Caco-2 (cell line): ENCODE data around the gene MCRIP2. TPM values are rescaled to one million over a fixed set of nuclear protein-coding genes. Genes with fewer than 3 reads are reported as not detected.

Experiments used
- BruUV-seq: library from RNA; stranded (reverse); fragments of 400-500 nt; replicated peaks from 2 replicates; lab custom pipeline; 2021; lab: Mats Ljungman, UMichigan
- CTCF ChIA-PET: fragments of 300-600 bp; sonication (Branson Sonifier 250); formaldehyde crosslinking; loops from one replicate; lab custom pipeline; 2022; ENCODE audit warnings: antibody characterized with exemption; lab: Charles Lee
- POLR2A ChIA-PET: fragments of 300-600 bp; sonication (Branson Sonifier 250); formaldehyde crosslinking; loops from one replicate; lab custom pipeline; 2022; ENCODE audit warnings: antibody characterized with exemption; lab: Charles Lee
- DNase-seq, 2 experiments: peaks; one replicate each; pipeline versions ENCODE4 v3.0.0 to v3.0.0-alpha.2; 2020 to 2022
- H3K27me3 ChIP-seq: replicated peaks from 2 replicates; pipeline ENCODE4 v1.6.0; 2011; ENCODE audit warnings: low read length; ENCODE audit not compliant: control insufficient read depth, insufficient read depth
- H3K36me3 ChIP-seq: 2 replicates; pipeline ENCODE4 v1.5.1; 2011; ENCODE audit warnings: low read length; ENCODE audit not compliant: control insufficient read depth, insufficient read depth
- H3K4me1 ChIP-seq: fragments of 250-450 bp; sonication (Bioruptor Pico); 2 replicates; pipeline ENCODE4 v1.5.1; 2020; ENCODE audit warnings: mild to moderate bottlenecking
- H3K4me3 ChIP-seq: 2 replicates; pipeline ENCODE4 v1.5.1; 2011; ENCODE audit warnings: low read depth, mild to moderate bottlenecking, control low read depth, low read length
- H3K9me3 ChIP-seq: fragments of 250-450 bp; sonication (Bioruptor Pico); 2 replicates; pipeline ENCODE4 v1.5.1; 2020; ENCODE audit warnings: mild to moderate bottlenecking, moderate library complexity
- H3K27ac Mint-ChIP-seq: one replicate; pipeline ENCODE4 v1.8.0; 2022; ENCODE audit warnings: mixed read lengths; ENCODE audit not compliant: unreplicated experiment
- H3K27me3 Mint-ChIP-seq: one replicate; pipeline ENCODE4 v1.8.0; 2022; ENCODE audit warnings: mixed read lengths; ENCODE audit not compliant: insufficient read depth, unreplicated experiment
- H3K36me3 Mint-ChIP-seq: one replicate; pipeline ENCODE4 v1.8.0; 2022; ENCODE audit warnings: mild to moderate bottlenecking, mixed read lengths; ENCODE audit not compliant: insufficient read depth, unreplicated experiment
- H3K4me1 Mint-ChIP-seq: one replicate; pipeline ENCODE4 v1.8.0; 2022; ENCODE audit warnings: low read depth, mixed read lengths; ENCODE audit not compliant: unreplicated experiment
- H3K4me3 Mint-ChIP-seq: one replicate; pipeline ENCODE4 v1.8.0; 2022; ENCODE audit warnings: mild to moderate bottlenecking, moderate library complexity, mixed read lengths; ENCODE audit not compliant: unreplicated experiment
- H3K9me3 Mint-ChIP-seq: one replicate; pipeline ENCODE4 v1.8.0; 2022; ENCODE audit warnings: mixed read lengths; ENCODE audit not compliant: unreplicated experiment
- intact Hi-C: fragments of 100-400 bp; cut with micrococcal nuclease; formaldehyde crosslinking; loops from one replicate; pipeline ENCODE4 v1.10.0; 2022; ENCODE audit not compliant: unreplicated experiment
- total RNA-seq: library from RNA; stranded (reverse); gene quantifications from 2 replicates; pipeline ENCODE4 v1.2.3, GENCODE V29; 2022
- TF ChIP-seq, protein P1 (sequence below), 2 experiments: fragments of 200-600 bp in 1 of 2; IDR thresholded peaks; 1 replicate in 1 of 2; 2 replicates in 1 of 2; pipeline versions ENCODE4 v1.5.1 to v1.8.0; 2011 to 2022; ENCODE audit warnings: antibody characterized with exemption in 1 of 2, control low read depth in 1 of 2, inconsistent platforms in 1 of 2, low read depth in 1 of 2, low read length in 1 of 2, mild to moderate bottlenecking in 1 of 2, moderate library complexity in 1 of 2; ENCODE audit not compliant: insufficient read depth in 1 of 2, severe bottlenecking in 1 of 2, unreplicated experiment in 1 of 2

Gene MCRIP2
- total RNA-seq, 1 experiment from 2014 or later, result 33.0 TPM

DNA sequence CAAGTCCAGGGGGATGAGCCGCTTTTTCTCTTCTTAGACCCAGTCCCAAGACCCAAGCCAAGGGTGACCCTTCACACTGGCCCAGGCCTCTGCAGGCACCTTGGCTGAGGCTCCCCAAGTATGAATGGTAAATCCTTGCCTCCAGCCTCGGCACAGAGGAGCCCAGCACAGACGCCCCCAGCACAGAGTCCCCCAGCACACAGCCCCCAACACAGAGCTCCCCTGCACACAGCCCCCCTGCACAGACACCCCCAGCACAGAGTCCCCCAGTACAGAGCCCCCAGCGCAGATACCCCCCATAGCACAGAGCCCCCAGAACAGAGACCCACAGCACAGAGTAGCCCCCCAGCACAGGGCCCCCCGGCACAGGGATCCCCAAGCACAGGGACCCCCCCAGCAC, 1.0 kb upstream of the MCRIP2 start:
- BruUV-seq, result no TSS peak
- Mint-ChIP-seq H3K4me3 (peak overlapping the region; percentile 47), H3K4me1 (no peaks in the 10 kb centered on the region), H3K27ac (no peak overlapping the region), H3K27me3 (no peaks in the 10 kb centered on the region), H3K36me3 (peaks cover 24% of the 10 kb centered on the region), H3K9me3 (no peaks in the 10 kb centered on the region)
- H3K36me3 ChIP-seq, result no peaks in the 10 kb centered on the region
- H3K9me3 ChIP-seq, result no peaks in the 10 kb centered on the region
- no peaks in the 10 kb centered on the region for H3K27me3 ChIP-seq
- CTCF ChIA-PET, result no interaction called here
- H3K4me3 ChIP-seq, result peak overlapping the region; percentile 85
- TF ChIP-seq, protein P1, sequence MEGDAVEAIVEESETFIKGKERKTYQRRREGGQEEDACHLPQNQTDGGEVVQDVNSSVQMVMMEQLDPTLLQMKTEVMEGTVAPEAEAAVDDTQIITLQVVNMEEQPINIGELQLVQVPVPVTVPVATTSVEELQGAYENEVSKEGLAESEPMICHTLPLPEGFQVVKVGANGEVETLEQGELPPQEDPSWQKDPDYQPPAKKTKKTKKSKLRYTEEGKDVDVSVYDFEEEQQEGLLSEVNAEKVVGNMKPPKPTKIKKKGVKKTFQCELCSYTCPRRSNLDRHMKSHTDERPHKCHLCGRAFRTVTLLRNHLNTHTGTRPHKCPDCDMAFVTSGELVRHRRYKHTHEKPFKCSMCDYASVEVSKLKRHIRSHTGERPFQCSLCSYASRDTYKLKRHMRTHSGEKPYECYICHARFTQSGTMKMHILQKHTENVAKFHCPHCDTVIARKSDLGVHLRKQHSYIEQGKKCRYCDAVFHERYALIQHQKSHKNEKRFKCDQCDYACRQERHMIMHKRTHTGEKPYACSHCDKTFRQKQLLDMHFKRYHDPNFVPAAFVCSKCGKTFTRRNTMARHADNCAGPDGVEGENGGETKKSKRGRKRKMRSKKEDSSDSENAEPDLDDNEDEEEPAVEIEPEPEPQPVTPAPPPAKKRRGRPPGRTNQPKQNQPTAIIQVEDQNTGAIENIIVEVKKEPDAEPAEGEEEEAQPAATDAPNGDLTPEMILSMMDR (IDR thresholded peaks at IDR 0.05; ENCODE audit: insufficient read depth in 1 of 2, low read depth in 1 of 2, low read length in 1 of 2, severe bottlenecking in 1 of 2, unreplicated experiment in 1 of 2), result no peak
- peaks cover 8% of the 10 kb centered on the region for H3K4me1 ChIP-seq
- intact Hi-C loops, result no loop called here
- no peak for DNase-seq
- POLR2A ChIA-PET, result no interaction called here

DNA sequence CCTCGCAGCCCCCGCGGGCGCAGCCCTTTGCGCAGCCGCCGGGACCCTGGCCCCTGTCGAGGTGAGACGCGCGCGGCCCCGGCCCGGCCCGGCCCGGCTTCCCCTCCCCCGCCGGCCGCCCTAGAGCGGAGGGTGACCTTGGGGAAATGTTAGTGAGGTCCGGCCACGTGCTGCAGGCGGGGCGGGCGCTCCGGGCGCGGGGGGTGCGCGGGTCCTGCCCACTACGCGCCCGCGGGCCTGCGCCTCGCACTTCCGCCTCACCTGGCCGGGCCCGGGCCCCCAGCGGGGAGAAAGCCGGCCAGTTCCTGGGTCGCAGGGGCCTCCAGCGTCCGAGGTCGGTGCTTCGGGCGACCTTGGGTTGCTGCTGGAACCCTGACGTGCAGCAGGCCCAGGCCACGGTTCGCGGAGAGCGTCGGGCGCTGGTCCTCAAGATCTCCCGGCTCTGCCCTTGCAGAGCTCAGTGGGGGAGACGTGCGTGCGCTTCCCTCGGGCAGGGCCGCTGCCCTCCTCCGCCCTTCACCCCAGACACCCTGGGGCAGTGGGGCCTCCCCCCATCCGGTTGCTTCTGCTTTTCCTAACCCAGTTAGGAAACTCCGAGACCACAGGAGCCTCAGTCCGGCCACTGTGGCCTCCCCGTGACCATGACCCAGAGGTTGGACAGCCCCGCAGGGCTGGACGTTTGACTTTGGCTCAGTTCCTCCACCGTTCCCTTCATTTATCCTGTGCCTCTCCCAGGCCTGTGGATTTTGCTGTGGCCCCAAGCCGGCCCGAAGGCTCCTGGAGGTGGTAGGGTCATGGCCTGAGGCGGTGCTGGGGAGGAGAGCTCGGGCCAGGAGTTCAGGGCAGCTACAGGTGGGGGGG, 791 bp downstream of the MCRIP2 start:
- peak overlapping the region; percentile 75 for H3K4me3 Mint-ChIP-seq
- no peak overlapping the region for H3K27ac Mint-ChIP-seq
- BruUV-seq, result TSS peak; percentile 27
- POLR2A ChIA-PET, result no interaction called here
- Histone ChIP-seq H3K9me3 (no peaks in the 10 kb centered on the region), H3K4me3 (peak overlapping the region; percentile 85), H3K4me1 (peaks cover 6% of the 10 kb centered on the region), H3K36me3 (no peaks in the 10 kb centered on the region), H3K27me3 (no peaks in the 10 kb centered on the region)
- peaks cover 18% of the 10 kb centered on the region for H3K36me3 Mint-ChIP-seq
- DNase-seq, result peak; percentile 72 to 77
- intact Hi-C loops, result no loop called here
- TF ChIP-seq, protein P1 (IDR thresholded peaks at IDR 0.05; ENCODE audit: insufficient read depth in 1 of 2, low read depth in 1 of 2, low read length in 1 of 2, severe bottlenecking in 1 of 2, unreplicated experiment in 1 of 2), result no peak
- no peaks in the 10 kb centered on the region for H3K27me3 Mint-ChIP-seq
- no peaks in the 10 kb centered on the region for H3K9me3 Mint-ChIP-seq
- no peaks in the 10 kb centered on the region for H3K4me1 Mint-ChIP-seq
- CTCF ChIA-PET, result no interaction called here

DNA sequence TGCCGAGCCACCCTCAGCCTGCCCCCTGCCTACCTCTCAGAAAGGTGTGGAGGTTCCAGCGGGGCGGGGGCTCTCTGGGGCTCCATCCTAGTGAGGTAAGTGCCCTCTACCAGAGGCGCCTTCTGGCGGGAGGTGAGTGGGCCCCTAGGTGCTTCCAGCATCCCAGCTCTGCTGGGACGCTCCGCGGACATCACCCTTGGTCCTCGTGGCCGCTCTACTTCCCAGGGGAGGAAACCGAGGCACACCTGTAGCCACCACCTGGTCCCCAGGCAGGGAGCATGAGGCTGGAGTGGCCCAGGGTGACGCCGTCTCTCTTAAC, 1.4 kb downstream of the MCRIP2 start:
- Histone ChIP-seq H3K36me3 (no peaks in the 10 kb centered on the region; the same call in 1 of the 2 replicates), H3K4me3 (peak overlapping the region; percentile 85), H3K27me3 (no peaks in the 10 kb centered on the region), H3K4me1 (peaks cover 6% of the 10 kb centered on the region), H3K9me3 (no peaks in the 10 kb centered on the region)
- H3K4me1 Mint-ChIP-seq, result no peaks in the 10 kb centered on the region
- BruUV-seq, result no TSS peak
- H3K4me3 Mint-ChIP-seq, result peak overlapping the region; percentile 75
- DNase-seq, result no peak
- no peaks in the 10 kb centered on the region for H3K9me3 Mint-ChIP-seq
- intact Hi-C loops, result no loop called here
- TF ChIP-seq, protein P1 (IDR thresholded peaks at IDR 0.05; ENCODE audit: insufficient read depth in 1 of 2, low read depth in 1 of 2, low read length in 1 of 2, severe bottlenecking in 1 of 2, unreplicated experiment in 1 of 2), result no peak
- CTCF ChIA-PET, result no interaction called here
- POLR2A ChIA-PET, result no interaction called here
- H3K36me3 Mint-ChIP-seq, result peaks cover 18% of the 10 kb centered on the region
- H3K27ac Mint-ChIP-seq, result no peak overlapping the region
- no peaks in the 10 kb centered on the region for H3K27me3 Mint-ChIP-seq
